K562 (cell line): Measurements from ENCODE around the gene PPIL6. TPM values are rescaled to one million over a fixed set of nuclear protein-coding genes. Genes with fewer than 3 reads are reported as not detected.

Experiments
- ATAC-seq: fragments of 200-7000 bp; cut with Tn5 transposase; 3 replicates; pipeline ENCODE4 v1.9.1; 2020; ENCODE audit warnings: moderate library complexity
- BruUV-seq: library from RNA; stranded (reverse); fragments of 400-500 nt; replicated peaks from 2 replicates; lab custom pipeline; 2021; lab: Mats Ljungman, UMichigan
- CTCF ChIA-PET: fragments of 300-600 bp; formaldehyde crosslinking; extraction: SDS; loops from one replicate; lab custom pipeline; 2021; ENCODE audit warnings: low intra/inter-chr PET ratio; lab: Yijun Ruan, JAX
- POLR2A ChIA-PET: fragments of 300-600, 350-650 bp; sonication (Branson Sonifier 250); formaldehyde crosslinking; extraction: SDS; loops from one replicate; lab custom pipeline; 2021; ENCODE audit warnings: antibody characterized with exemption, inconsistent platforms; lab: Yijun Ruan, JAX
- DNase-seq, 4 experiments: peaks; one replicate each; pipeline versions ENCODE4 v3.0.0 to v3.0.0-alpha.2; 2011 to 2018; ENCODE audit warnings: low spot score in 3 of 4, mixed read lengths in 3 of 4; ENCODE audit errors: extremely low read depth in 1 of 4
- FAIRE-seq: peaks from 2 replicates; lab custom pipeline; 2011; peaks lifted over from hg19 to GRCh38; lab: Jason Lieb, UNC
- H2AFZ ChIP-seq: 2 replicates; pipeline ENCODE4 v1.6.0; 2011; ENCODE audit warnings: low read depth, low read length, control low read depth, inconsistent platforms
- H3K27ac ChIP-seq: fragments of 200-600 bp; 3 replicates; pipeline ENCODE4 v1.8.0; 2011; ENCODE audit warnings: low read depth, mild to moderate bottlenecking, control low read depth, inconsistent platforms, low read length, moderate library complexity, mixed read lengths; ENCODE audit errors: extremely low read depth
- H3K27me3 ChIP-seq, 2 experiments: fragments of 300-600 bp in 1 of 2; 2 replicates in 1 of 2; 3 replicates in 1 of 2; pipeline versions ENCODE4 v1.6.0 to v1.8.0; 2011; ENCODE audit warnings: inconsistent platforms in 2 of 2, low read length in 2 of 2, mild to moderate bottlenecking in 1 of 2, mixed read lengths in 1 of 2, moderate library complexity in 1 of 2; ENCODE audit not compliant: control insufficient read depth in 2 of 2, insufficient read depth in 2 of 2
- H3K36me3 ChIP-seq: fragments of 300-600 bp; 3 replicates; pipeline ENCODE4 v1.8.0; 2011; ENCODE audit warnings: mild to moderate bottlenecking, low read length, inconsistent platforms; ENCODE audit not compliant: control insufficient read depth, insufficient read depth
- H3K4me1 ChIP-seq, 2 experiments: fragments of 200-600 bp in 1 of 2; replicated peaks in 1 of 2; 2 replicates in 1 of 2; 3 replicates in 1 of 2; pipeline versions ENCODE4 v1.5.1 to v1.8.0; 2011; ENCODE audit warnings: inconsistent platforms in 2 of 2, low read length in 2 of 2, mild to moderate bottlenecking in 1 of 2, mixed read lengths in 1 of 2, moderate library complexity in 1 of 2; ENCODE audit not compliant: control insufficient read depth in 2 of 2, insufficient read depth in 2 of 2
- H3K4me2 ChIP-seq: 2 replicates; pipeline ENCODE4 v1.6.1; 2011; ENCODE audit warnings: low read length, control low read depth, inconsistent platforms, mixed read lengths; ENCODE audit not compliant: insufficient read depth
- H3K4me3 ChIP-seq: fragments of 200-600 bp; sonication (generic), shearing (Covaris generic); 2 replicates; pipeline ENCODE4 v1.5.1; 2016; ENCODE audit warnings: control low read depth, inconsistent platforms
- H3K79me2 ChIP-seq: fragments of 200-600 bp; 3 replicates; pipeline ENCODE4 v1.8.0; 2011; ENCODE audit warnings: low read length, inconsistent platforms; ENCODE audit not compliant: control insufficient read depth, insufficient read depth
- H3K9ac ChIP-seq, 2 experiments: 2 replicates each; pipeline versions ENCODE4 v1.6.0 to v1.6.1; 2011; ENCODE audit warnings: low read depth in 2 of 2, low read length in 2 of 2, control low read depth in 1 of 2, inconsistent platforms in 1 of 2, mild to moderate bottlenecking in 1 of 2, mixed read lengths in 1 of 2; ENCODE audit not compliant: insufficient read depth in 1 of 2
- H3K9me1 ChIP-seq: one replicate; pipeline ENCODE4 v1.6.0; 2011; ENCODE audit warnings: inconsistent platforms, mild to moderate bottlenecking, low read length, moderate library complexity; ENCODE audit not compliant: control insufficient read depth, insufficient read depth
- H3K9me3 ChIP-seq: replicated peaks from 2 replicates; pipeline ENCODE4 v1.5.1; 2011; ENCODE audit warnings: low read depth, low read length, inconsistent platforms; ENCODE audit not compliant: control insufficient read depth, insufficient read depth
- H4K20me1 ChIP-seq: replicated peaks from 2 replicates; pipeline ENCODE4 v1.6.1; 2011; ENCODE audit warnings: low read length, inconsistent platforms, mixed read lengths; ENCODE audit not compliant: control insufficient read depth, insufficient read depth
- CBFA2T2 ChIP-seq: fragments of 450-650 bp; conservative IDR thresholded peaks from 2 replicates; pipeline ENCODE4 v1.6.1; 2017; ENCODE audit warnings: mild to moderate bottlenecking
- CBX3 ChIP-seq, 2 experiments: IDR thresholded peaks; 1 replicate in 1 of 2; 2 replicates in 1 of 2; pipeline ENCODE4 v1.6.1; 2012; ENCODE audit warnings: inconsistent platforms in 2 of 2, low read length in 2 of 2, borderline replicate concordance in 1 of 2, control low read depth in 1 of 2
- ELF4 ChIP-seq: fragments of 450-650 bp; formaldehyde crosslinking; IDR thresholded peaks from 2 replicates; pipeline ENCODE4 v1.4.0; 2022; ENCODE audit warnings: missing genetic modification characterization
- FUS ChIP-seq: fragments of 200-400 bp; formaldehyde crosslinking; optimal IDR thresholded peaks from 2 replicates; pipeline ENCODE3; 2017; ENCODE audit warnings: low read depth, low read length
- MNT ChIP-seq, 2 experiments: fragments of 450-650 bp; conservative IDR thresholded peaks; 2 replicates each; pipeline ENCODE4 v1.6.1; 2017; ENCODE audit warnings: mild to moderate bottlenecking in 2 of 2, moderate library complexity in 2 of 2
- PYGO2 ChIP-seq: fragments of 450-650 bp; IDR thresholded peaks from 2 replicates; pipeline ENCODE4 v1.6.1; 2016; ENCODE audit warnings: mild to moderate bottlenecking, missing genetic modification characterization, moderate library complexity, missing compliant biosample characterization
- RAD21 ChIP-seq, 2 experiments: fragments of 250-450 bp in 1 of 2; fragments of 450-650 bp in 1 of 2; sonication (Bioruptor Pico) in 1 of 2; formaldehyde crosslinking in 1 of 2; IDR thresholded peaks in 1 of 2; conservative IDR thresholded peaks in 1 of 2; 2 replicates each; pipeline versions ENCODE4 v1.4.0 to v1.8.0; 2020 to 2022; ENCODE audit warnings: mild to moderate bottlenecking in 2 of 2, moderate library complexity in 1 of 2
- RAD51 ChIP-seq: fragments of 450-650 bp; IDR thresholded peaks from 2 replicates; pipeline ENCODE4 v1.7.1; 2016; ENCODE audit warnings: low read depth, mild to moderate bottlenecking, borderline replicate concordance
- TFAP4 ChIP-seq: sonication (generic); formaldehyde crosslinking; IDR thresholded peaks from 2 replicates; pipeline ENCODE4 v1.8.0; 2022; ENCODE audit warnings: missing genetic modification reagents, mild to moderate bottlenecking, moderate library complexity, borderline replicate concordance
- ZBTB7A ChIP-seq: IDR thresholded peaks from 2 replicates; pipeline ENCODE4 v1.6.1; 2011; ENCODE audit warnings: low read depth, mild to moderate bottlenecking, low read length, moderate library complexity, borderline replicate concordance; ENCODE audit not compliant: control insufficient read depth
- ZFP30 ChIP-seq: fragments of 250-450 bp; sonication (Bioruptor Pico); IDR thresholded peaks from 2 replicates; pipeline ENCODE4 v1.8.0; 2022; ENCODE audit warnings: moderate library complexity, mild to moderate bottlenecking, inconsistent platforms, borderline replicate concordance
- ZFX ChIP-seq: sonication (generic); formaldehyde crosslinking; IDR thresholded peaks from 2 replicates; pipeline ENCODE4 v1.8.0; 2022; ENCODE audit warnings: mild to moderate bottlenecking, missing genetic modification reagents, moderate library complexity
- ZNF263 ChIP-seq: sonication (generic); formaldehyde crosslinking; IDR thresholded peaks from 2 replicates; pipeline ENCODE4 v1.8.0; 2022; ENCODE audit warnings: mild to moderate bottlenecking, missing genetic modification reagents, borderline replicate concordance
- WGBS: fragments of 100-300 bp; shearing (Covaris generic); methylation state at CpG from one replicate; pipeline ENCODE4 v1.1.6; 2016; ENCODE audit warnings: low coverage, mixed read lengths; ENCODE audit not compliant: insufficient coverage; ENCODE audit errors: missing lambda C conversion rate; 5-methylcytosine and 5-hydroxymethylcytosine counted together
- in situ Hi-C: fragments of 300-500 bp; cut with MboI; formaldehyde crosslinking; loops from 4 replicates; pipeline ENCODE4 v1.15.0; 2018; ENCODE audit warnings: inconsistent platforms, mixed read lengths
- intact Hi-C: fragments of 100-400 bp; cut with micrococcal nuclease; formaldehyde crosslinking; loops from 2 replicates; pipeline ENCODE4 v1.14.2; 2022
- polyA plus RNA-seq, 8 experiments: library from polyadenylated mRNA; depleted of rRNA in 4 of 8; stranded (reverse) in 5 of 8; unstranded in 3 of 8; fragments of >200 nt; fragmentation: Nextera tagmentation in 2 of 8; fragmentation: Illumina TruSeq in 1 of 8; extraction: Ambion mirVana in 2 of 8; extraction: Trizol in 1 of 8; gene quantifications; 2 replicates each; pipeline versions ENCODE4 v1.2.1 to v1.2.3, GENCODE V29; 2011 to 2014; ENCODE audit warnings: inconsistent platforms in 1 of 8, missing spikeins in 1 of 8
- total RNA-seq, 7 experiments: library from RNA; depleted of rRNA in 6 of 7; stranded (reverse); fragments of >200 nt in 6 of 7; fragmentation: Illumina TruSeq in 2 of 7; extraction: Trizol in 2 of 7; gene quantifications; 2 replicates each; pipeline versions ENCODE4 v1.2.1 to v1.2.3, GENCODE V29; 2011 to 2021; ENCODE audit warnings: low replicate concordance in 1 of 7
- TF ChIP-seq, protein P1 (sequence below): fragments of 150-350 bp; conservative IDR thresholded peaks from 2 replicates; pipeline ENCODE4 v1.6.1; 2014; ENCODE audit warnings: low read length
- TF ChIP-seq, protein P2 (sequence below): sonication (generic); formaldehyde crosslinking; IDR thresholded peaks from 2 replicates; pipeline ENCODE4 v1.8.1; 2022; ENCODE audit warnings: missing genetic modification reagents

The PPIL6 gene
- total and polyA plus RNA-seq, 9 of the 15 experiments (the other 6 are each of a cell fraction or from before 2014, with no cell fraction given): 0.03 to 0.98 (median 0.41) TPM; not detected in 1

GRCh38 chr6:109456111-109456583 is 15.7 kb upstream of the PPIL6 start:
- Histone ChIP-seq H3K9me1 (no peaks in the 10 kb centered on the region), H3K27me3 (no peaks in the 10 kb centered on the region), H3K27ac (peak overlapping the region; percentile 39; the same call in 2 of the 3 replicates), H3K4me1 (peaks cover 5 to 32% of the 10 kb centered on the region in 2 experiments; a peak in 4 of 5 replicates), H3K79me2 (no peaks in the 10 kb centered on the region), H3K9me3 (no peaks in the 10 kb centered on the region), H3K9ac (peak overlapping the region; percentile 54 to 91; a peak in 3 of 4 replicates), H3K4me2 (peak overlapping the region; percentile 91), H2AFZ (peak overlapping the region; percentile 88), H3K36me3 (peaks cover 1% of the 10 kb centered on the region; the same call in 1 of the 3 replicates), H4K20me1 (no peaks in the 10 kb centered on the region), H3K4me3 (peak overlapping the region; percentile 63)
- FAIRE-seq (no peak), ATAC-seq (peak; percentile 67), DNase-seq (no peak)
- no TSS peak for BruUV-seq
- intact Hi-C loops (no loop called here), in situ Hi-C loops (no loop called here)
- WGBS: 15% methylated on average over 37 of the region's 38 CpGs
- ChIA-PET POLR2A (interaction anchor here (0.6 to 8.2 kb wide), 5 partner anchors 9 to 837 kb away, joined by 3 to 92 read pairs (median 4); partner anchors contain the start of genes PPIL6, SMPD2 and ZBTB24), CTCF (no interaction called here)
- TF ChIP-seq ZNF263 (CRISPR knock-in tag): no peak
- no peak for TF ChIP-seq CBX3 (IDR thresholded peaks at IDR 0.05; ENCODE audit: borderline replicate concordance in 1 of 2, low read length in 2 of 2)
- TF ChIP-seq, protein P1, sequence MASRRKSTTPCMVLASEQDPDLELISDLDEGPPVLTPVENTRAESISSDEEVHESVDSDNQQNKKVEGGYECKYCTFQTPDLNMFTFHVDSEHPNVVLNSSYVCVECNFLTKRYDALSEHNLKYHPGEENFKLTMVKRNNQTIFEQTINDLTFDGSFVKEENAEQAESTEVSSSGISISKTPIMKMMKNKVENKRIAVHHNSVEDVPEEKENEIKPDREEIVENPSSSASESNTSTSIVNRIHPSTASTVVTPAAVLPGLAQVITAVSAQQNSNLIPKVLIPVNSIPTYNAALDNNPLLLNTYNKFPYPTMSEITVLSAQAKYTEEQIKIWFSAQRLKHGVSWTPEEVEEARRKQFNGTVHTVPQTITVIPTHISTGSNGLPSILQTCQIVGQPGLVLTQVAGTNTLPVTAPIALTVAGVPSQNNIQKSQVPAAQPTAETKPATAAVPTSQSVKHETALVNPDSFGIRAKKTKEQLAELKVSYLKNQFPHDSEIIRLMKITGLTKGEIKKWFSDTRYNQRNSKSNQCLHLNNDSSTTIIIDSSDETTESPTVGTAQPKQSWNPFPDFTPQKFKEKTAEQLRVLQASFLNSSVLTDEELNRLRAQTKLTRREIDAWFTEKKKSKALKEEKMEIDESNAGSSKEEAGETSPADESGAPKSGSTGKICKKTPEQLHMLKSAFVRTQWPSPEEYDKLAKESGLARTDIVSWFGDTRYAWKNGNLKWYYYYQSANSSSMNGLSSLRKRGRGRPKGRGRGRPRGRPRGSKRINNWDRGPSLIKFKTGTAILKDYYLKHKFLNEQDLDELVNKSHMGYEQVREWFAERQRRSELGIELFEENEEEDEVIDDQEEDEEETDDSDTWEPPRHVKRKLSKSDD: no peak
- TF ChIP-seq, protein P2, sequence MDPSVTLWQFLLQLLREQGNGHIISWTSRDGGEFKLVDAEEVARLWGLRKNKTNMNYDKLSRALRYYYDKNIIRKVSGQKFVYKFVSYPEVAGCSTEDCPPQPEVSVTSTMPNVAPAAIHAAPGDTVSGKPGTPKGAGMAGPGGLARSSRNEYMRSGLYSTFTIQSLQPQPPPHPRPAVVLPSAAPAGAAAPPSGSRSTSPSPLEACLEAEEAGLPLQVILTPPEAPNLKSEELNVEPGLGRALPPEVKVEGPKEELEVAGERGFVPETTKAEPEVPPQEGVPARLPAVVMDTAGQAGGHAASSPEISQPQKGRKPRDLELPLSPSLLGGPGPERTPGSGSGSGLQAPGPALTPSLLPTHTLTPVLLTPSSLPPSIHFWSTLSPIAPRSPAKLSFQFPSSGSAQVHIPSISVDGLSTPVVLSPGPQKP (CRISPR knock-in tag): no peak
- TF ChIP-seq MNT (conservative IDR thresholded peaks at IDR 0.05): peak in 1 of 2 experiments; percentile 5; a peak in 1 of 4 replicates
- peak in 1 of 2 experiments; percentile 33; a peak in 1 of 4 replicates for TF ChIP-seq RAD21 (CRISPR knock-in tag; conservative IDR thresholded peaks at IDR 0.05 in 1 of 2, IDR thresholded peaks at IDR 0.05 in 1 of 2)
- TF ChIP-seq FUS: no peak
- peak; percentile 92 for TF ChIP-seq ZFX (CRISPR knock-in tag)
- TF ChIP-seq PYGO2: no peak
- no peak for TF ChIP-seq CBFA2T2
- TF ChIP-seq ELF4: no peak
- TF ChIP-seq TFAP4: peak; percentile 9; the same call in 1 of the 2 replicates
- 0 out of 2 replicates have a peak, but pooled peaks have one; percentile 62 for TF ChIP-seq ZBTB7A
- TF ChIP-seq RAD51: no peak
- no peak for TF ChIP-seq ZFP30
